Fibroblast of villous mesenchyme (primary cell): ENCODE measurements around the gene DHCR24. TPM values are rescaled to one million over a fixed set of nuclear protein-coding genes. Genes with fewer than 3 reads are reported as not detected.
"Not testable (repeated sequence)": the region's sequence is repeated elsewhere in the genome, so short reads cannot be mapped to it uniquely, and the experiment has no call there.

Source experiments
- DNase-seq: peaks from one replicate; pipeline ENCODE4 v3.0.0-alpha.2; 2010; ENCODE audit warnings: low read depth
- H3K4me3 ChIP-seq: 2 replicates; pipeline ENCODE4 v1.5.1; 2011; ENCODE audit warnings: low read depth, mild to moderate bottlenecking, low read length
- total RNA-seq: library from RNA; depleted of rRNA; stranded (reverse); fragments of >200 nt; gene quantifications from 2 replicates; pipeline ENCODE4 v1.2.3, GENCODE V29; 2012
- TF ChIP-seq, protein P1 (sequence below): IDR thresholded peaks from 2 replicates; pipeline ENCODE4 v1.5.1; 2012; ENCODE audit warnings: low read depth, mild to moderate bottlenecking, low read length; ENCODE audit not compliant: insufficient read depth

DHCR24 gene, protein sequence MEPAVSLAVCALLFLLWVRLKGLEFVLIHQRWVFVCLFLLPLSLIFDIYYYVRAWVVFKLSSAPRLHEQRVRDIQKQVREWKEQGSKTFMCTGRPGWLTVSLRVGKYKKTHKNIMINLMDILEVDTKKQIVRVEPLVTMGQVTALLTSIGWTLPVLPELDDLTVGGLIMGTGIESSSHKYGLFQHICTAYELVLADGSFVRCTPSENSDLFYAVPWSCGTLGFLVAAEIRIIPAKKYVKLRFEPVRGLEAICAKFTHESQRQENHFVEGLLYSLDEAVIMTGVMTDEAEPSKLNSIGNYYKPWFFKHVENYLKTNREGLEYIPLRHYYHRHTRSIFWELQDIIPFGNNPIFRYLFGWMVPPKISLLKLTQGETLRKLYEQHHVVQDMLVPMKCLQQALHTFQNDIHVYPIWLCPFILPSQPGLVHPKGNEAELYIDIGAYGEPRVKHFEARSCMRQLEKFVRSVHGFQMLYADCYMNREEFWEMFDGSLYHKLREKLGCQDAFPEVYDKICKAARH
- 186 and 297 TPM in 2 replicates for total RNA-seq

DNA sequence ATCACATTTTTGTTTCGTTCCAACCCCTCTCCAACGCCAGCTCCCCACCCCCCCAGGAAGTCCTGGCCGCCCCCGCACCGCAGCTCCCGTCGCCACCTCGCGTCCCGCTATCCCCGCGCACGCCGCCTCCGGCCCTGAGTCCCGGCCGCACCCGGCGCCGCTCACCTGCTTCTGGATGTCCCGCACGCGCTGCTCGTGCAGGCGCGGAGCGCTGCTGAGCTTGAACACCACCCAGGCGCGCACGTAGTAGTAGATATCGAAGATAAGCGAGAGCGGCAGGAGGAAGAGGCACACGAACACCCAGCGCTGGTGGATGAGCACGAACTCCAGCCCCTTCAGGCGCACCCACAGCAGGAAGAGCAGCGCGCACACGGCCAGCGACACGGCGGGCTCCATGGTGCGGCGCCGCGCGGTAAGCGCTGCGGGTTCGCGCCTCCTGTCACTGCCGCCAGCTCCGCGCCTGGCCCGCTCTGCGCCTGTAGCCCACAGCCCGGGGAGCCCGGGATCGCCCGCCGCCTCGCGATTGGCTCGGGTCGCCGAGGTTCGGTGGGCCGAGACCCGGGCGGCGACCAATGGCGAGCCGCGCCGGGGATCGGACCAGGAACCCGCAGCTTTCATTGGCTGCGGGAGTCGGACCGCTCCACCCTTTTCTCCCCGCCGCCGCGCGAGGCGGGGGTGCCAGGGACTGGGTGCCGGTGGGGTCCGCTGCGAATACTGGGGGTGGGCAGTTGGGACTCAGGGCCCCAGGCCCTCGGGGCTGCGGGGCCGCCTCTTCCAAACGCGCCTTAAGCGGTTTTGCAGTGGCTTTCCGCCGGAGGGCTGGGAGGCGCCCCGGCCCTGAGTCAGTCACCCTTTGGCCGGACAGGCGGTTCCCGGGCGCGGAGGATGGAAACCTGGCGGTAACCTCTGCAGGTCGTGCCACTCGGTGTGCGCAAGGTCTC is at the start of gene DHCR24:
TSS of gene DHCR24 (minus strand) at position 472 of the 941 bp plus-strand sequence. CDS start at position 396, 76 bp downstream.
- DNase-seq, result peak; percentile 83

DNA sequence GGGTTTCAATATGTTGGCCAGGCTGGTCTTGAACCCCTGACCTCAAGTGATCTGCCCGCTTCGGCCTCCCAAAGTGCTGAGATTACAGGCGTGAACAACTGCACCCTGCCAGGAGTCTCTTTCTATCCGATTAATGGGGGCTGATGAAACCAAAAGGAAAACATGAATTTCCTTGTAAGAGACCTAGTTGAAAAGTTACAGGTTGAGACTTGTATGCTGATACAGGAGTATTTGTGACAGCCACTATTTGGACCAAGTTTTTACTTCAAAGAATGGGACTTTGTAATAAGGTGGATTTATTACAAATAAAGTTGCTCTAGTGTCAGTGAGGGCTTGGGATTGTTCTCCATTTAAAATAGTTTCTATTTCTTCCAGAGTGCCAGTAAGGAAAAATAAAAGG is 49.8 kb upstream of the DHCR24 start:
- H3K4me3 ChIP-seq, result no peak overlapping the region
- TF ChIP-seq, protein P1, sequence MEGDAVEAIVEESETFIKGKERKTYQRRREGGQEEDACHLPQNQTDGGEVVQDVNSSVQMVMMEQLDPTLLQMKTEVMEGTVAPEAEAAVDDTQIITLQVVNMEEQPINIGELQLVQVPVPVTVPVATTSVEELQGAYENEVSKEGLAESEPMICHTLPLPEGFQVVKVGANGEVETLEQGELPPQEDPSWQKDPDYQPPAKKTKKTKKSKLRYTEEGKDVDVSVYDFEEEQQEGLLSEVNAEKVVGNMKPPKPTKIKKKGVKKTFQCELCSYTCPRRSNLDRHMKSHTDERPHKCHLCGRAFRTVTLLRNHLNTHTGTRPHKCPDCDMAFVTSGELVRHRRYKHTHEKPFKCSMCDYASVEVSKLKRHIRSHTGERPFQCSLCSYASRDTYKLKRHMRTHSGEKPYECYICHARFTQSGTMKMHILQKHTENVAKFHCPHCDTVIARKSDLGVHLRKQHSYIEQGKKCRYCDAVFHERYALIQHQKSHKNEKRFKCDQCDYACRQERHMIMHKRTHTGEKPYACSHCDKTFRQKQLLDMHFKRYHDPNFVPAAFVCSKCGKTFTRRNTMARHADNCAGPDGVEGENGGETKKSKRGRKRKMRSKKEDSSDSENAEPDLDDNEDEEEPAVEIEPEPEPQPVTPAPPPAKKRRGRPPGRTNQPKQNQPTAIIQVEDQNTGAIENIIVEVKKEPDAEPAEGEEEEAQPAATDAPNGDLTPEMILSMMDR, result no peak
- no peak for DNase-seq

More for the DNA sequence above, at the start of gene DHCR24:
- peak within 1 kb of the TSS; percentile 92 for H3K4me3 ChIP-seq
- TF ChIP-seq, protein P1, result no peak

DNA sequence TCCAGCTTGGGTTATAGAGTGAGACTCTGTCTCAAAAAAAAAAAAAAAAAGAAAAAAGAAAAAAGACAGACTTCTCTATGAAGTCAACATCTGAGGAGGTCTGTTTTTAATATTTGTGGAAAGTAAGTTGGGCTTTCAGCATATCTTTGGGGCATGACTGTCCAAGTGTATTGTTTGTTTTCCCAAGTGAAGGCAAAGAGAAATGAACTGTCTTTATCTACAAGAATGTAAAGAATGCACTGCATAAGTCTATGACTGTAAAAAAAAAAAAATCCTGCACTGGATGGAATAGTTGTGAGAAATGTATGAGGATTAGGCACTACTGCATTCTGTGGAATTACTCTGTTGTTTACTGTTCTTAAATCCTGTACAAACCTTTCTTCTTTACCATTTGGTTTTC is 47.9 kb upstream of the DHCR24 start:
- TF ChIP-seq, protein P1, result no peak
- H3K4me3 ChIP-seq, result no peak overlapping the region
- DNase-seq, result peak; percentile 85

DNA sequence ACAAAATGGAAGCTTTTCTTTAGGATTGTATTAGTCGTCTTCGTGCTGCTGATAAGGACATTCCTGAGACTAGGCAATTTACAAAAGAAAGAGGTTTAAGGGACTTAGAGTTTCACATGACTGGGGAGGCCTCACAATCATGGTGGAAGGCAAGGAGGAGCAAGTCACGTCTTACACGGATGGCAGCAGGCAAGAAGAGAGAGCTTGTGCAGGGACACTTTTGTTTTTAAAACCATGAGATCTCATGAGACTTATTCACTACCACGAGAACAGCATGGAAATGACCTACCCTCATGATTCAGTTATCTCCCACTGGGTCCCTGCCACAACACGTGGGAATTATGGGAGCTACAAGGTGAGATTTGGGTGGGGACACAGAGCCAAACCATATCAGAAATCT is 47.1 kb upstream of the DHCR24 start:
- H3K4me3 ChIP-seq, DNase-seq: not testable (repeated sequence)

DNA sequence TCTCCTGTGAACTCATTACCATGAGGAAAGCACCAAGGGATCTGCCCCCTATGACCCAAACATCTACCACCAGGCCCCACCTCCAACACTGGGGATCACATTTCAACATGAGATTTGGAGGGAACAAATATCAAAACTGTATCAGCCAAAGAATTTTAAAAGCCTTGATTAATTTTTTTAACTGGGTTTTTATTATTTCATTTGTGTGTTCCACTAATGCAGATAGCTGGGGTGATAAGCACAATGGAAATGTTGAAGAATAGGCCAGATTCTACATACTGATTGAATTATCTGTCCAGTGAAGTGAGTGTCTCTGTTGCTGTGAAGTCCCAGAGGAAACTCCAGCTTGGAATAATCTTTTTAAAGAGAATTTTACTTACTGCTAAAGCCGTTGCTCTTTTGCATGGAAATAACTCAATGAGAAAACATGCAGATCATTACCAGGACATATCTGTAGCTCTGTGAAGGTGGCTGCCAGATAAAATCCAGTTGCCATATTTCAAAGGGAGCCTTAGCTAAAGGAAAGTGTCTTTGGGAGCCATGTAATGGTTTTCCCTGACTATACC is 44.4 kb upstream of the DHCR24 start:
- H3K4me3 ChIP-seq, result no peak overlapping the region
- no peak for DNase-seq
- TF ChIP-seq, protein P1, result no peak

DNA sequence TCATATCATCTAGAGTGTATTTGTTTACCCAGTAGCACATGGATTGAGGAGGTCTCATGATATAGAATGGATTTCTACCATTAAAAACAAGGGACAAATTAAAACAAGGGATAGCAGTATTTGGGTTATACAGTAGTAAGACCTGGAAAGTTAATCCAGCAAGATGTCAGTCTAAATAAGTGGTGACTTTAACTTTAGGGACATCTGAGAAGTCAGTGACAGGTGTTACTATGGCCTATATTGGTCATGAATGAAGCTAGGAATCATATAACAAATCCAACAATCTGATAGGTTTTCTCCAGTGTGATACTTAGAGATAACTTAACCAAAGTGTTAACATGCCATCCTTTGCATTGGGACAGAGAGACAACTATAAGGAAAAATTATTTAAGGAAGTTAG is 42.7 kb upstream of the DHCR24 start:
- H3K4me3 ChIP-seq, result no peak overlapping the region
- TF ChIP-seq, protein P1, result no peak
- DNase-seq, result no peak

DNA sequence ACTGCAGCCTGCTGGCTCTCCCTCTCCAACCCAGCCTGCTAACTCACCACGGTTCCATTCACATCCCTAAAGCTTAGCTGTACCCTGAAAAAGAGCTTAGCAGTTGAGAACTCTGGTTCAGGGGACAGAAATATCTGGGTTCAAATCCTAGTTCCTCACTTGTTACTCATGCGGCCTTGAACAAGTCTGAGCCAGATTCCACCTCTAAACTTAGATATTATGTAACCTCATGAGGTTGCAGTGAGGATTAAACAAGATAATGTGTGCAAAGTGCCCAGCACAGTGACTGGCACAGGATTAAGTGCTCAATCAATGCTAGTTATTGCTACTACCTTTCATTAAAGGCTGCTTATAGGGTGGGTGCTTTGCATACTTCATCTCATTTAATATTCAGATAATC is 41.3 kb upstream of the DHCR24 start:
- DNase-seq, result no peak
- TF ChIP-seq, protein P1, result no peak

More for the DNA sequence above, 41.3 kb upstream of the DHCR24 start:
- H3K4me3 ChIP-seq, result no peak overlapping the region
